A172 (cell line): ENCODE data around the gene DNAJA1. TPM values are rescaled to one million over a fixed set of nuclear protein-coding genes. Genes with fewer than 3 reads are reported as not detected.
"Not testable (repeated sequence)": the region's sequence is repeated elsewhere in the genome, so short reads cannot be mapped to it uniquely, and the experiment has no call there.

Source experiments
- DNase-seq: peaks from one replicate; pipeline ENCODE4 v3.0.0-alpha.2; 2015; ENCODE audit warnings: low spot score
- total RNA-seq: library from RNA; depleted of rRNA; stranded (reverse); fragments of >200 nt; shearing (Covaris generic); gene quantifications from 2 replicates; pipeline ENCODE4 v1.2.3, GENCODE V29; 2014; rRNA removed

The DNAJA1 gene
- 266 and 287 TPM in 2 replicates for total RNA-seq

- peak; percentile 72 for DNase-seq
Measured at GRCh38 chr9:33024966-33025571, at the start of gene DNAJA1. TSS of gene DNAJA1 (plus strand) at chr9:33025273. CDS start at chr9:33026485, 1,212 bp downstream.

DNA sequence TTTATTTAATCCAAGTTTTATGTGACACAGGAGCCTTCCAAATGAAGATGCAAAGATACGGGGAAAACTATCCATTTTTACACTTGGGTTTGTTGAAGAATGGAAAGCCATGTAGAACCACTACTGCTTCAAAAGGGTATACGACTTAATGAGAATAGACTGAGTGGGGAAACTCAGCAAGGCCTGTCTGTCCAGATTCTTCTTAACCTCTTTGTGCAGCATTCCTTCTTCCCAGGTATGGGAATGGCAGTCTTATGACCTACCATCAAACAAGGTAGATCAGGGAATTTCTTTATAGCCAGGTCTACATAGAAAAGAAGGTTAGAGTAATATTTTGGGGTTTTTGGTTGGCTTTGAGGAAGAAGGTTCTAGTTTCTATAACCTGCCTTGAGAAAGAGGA, 47.0 kb upstream of the DNAJA1 start:
- no peak for DNase-seq

DNA sequence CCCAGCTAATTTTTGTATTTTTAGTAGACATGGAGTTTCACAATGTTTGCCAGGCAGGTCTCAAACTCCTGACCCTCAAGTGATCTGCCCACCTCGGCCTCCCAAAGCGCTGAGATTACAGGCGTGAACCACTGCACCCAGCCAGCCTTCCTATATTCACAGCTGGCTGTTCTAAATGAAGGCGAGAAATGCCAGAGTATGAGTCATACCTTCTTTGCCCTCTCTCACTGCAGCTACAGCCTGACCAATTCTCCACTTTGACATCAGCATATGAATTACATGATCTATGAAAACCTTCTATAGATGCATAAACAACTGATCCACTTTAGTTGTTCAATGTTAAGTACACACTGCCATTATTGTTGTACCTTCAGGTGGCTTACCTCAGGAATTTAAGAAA, 38.1 kb upstream of the DNAJA1 start:
- peak; percentile 30 for DNase-seq

GRCh38 chr9:32989660-32990059, 35.4 kb upstream of the DNAJA1 start:
- peak; percentile 38 for DNase-seq

DNA sequence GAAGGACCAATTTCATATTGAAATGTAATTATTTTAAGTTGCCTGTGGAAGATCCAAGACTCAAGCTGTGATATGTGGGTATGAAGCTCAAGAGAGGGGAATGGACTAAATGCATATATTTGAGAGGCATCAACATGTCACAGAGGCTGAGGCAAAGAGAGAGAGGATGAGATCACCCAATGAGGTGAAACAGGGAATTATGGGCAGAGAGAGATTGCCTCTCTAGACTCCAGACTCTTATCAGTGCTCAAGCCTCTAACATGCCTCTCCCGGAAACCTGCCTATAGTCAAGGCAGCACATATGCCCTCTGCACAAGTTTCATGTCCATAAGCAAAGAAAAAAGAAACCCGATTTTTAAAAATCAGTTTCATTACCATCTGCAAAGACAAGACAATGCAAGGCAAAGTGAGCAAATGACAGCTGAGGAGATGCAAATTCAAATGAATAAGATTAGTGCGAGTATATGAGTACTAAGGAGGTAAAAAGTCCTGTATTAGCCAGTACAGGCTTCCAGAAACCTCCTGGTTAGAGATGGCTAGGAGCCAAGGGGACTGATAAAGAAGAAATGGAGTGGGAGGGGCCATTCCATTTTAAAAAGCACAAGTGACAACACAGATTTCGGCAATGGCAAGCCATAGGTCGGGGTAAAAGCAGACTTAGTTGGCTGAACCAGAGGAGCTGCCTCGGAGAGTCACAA, 33.0 kb upstream of the DNAJA1 start:
- DNase-seq, result no peak

GRCh38 chr9:32992595-32993238, 32.4 kb upstream of the DNAJA1 start:
- no peak for DNase-seq

DNA sequence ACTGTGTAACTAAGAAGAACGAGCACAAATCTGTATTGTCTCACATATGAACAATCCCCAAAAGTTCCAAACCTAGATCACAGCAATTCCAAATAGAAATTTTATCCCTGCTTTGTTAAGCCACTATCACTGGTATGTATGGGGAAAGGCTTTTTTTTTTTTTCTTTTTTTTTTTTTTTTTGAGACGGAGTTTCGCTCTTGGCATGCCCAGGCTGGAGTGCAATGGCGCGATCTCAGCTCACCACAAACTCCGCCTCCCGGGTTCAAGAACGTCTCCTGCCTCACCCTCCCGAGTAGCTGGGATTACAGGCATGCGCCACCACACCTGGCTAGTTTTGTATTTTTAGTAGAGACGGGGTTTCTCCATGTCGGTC, 24.4 kb upstream of the DNAJA1 start:
- not testable (repeated sequence) for DNase-seq

GRCh38 chr9:33005335-33005734, 19.7 kb upstream of the DNAJA1 start:
- not testable (repeated sequence) for DNase-seq

DNA sequence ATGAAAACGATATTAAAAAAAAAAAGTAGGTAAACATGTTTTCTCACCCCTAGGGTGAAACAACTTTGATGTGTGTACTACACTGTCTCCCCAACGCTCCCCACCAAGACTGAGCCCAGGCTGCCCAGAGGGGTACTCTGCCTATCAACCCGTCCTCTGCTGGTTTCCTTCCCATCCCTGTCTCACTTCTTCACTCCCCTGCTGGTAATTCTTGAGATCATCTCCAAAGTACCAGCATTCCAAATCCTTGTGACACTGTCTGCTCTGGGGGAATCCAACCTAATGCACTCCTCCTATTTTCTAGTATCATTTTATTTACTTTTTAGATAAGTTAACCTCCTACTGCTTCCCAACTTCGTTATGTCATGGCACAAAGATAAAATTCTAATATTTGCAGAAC, 17.3 kb upstream of the DNAJA1 start:
- no peak for DNase-seq

GRCh38 chr9:33011831-33012230, 13.2 kb upstream of the DNAJA1 start:
- no peak for DNase-seq

DNA sequence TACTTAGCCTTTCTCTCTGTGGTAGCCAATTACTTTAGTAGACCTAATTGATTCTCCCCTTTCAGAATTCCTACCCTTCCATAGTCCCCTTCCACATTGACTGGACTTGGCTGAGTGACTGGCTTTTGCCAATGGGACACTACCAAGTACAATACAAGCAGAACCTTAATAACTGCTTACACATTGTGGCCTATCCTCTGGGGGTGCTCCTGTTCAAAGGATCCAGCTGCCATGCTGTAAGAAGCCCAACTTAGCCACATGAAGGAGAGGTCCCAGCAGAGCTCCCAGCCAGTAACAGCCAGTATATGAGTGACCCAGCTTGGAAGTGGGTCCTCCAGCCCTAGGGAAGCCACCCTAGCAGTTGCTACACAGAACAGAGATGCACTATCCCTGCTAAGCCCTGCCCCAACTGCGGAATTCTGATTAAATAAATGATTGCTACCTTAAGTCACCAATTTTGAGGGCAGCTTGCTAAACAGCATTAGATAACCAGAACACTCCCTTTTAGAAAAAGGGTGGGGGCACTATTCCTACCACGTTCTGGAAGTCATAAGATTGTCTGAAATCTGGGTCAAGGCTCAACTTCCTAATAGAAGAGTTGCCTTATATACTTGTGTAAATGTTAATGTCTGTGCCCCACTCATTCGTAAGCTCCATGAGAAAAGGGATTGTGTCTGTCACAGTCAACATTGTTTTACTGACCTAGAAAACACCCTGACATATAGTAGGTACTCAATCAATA, 12.6 kb upstream of the DNAJA1 start:
- no peak for DNase-seq

DNA sequence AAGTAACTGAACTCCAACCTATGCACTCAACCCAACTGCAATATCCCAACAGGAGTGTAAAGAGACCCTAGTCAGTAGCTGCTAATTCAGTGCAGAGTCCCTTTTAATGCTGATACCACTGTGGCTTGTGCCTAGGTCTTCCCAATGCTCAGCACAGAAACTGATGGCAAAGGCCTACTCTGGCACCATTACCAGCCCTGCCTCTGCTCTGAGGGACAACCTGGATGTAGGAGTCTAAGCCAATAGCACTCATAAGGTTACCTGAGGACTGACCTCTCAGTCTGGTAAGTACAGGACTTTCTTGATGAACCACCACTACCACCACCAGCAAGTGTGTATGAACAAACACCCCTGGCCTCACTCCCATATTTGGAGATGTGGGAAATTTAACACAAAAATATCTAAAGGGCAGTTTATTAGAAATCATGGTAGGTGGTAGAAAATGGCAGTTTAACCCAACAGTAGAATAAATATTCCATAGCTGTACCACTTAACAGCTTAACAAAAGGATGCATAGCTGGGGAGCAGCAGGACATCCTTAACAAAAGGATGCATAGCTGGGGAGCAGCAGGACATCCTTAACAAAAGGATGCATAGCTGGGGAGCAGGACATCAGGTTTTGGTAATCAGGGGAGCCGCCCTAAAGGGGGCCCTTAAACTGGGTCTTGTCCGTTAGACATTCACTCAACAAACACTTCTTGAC, 11.0 kb upstream of the DNAJA1 start:
- no peak for DNase-seq

DNA sequence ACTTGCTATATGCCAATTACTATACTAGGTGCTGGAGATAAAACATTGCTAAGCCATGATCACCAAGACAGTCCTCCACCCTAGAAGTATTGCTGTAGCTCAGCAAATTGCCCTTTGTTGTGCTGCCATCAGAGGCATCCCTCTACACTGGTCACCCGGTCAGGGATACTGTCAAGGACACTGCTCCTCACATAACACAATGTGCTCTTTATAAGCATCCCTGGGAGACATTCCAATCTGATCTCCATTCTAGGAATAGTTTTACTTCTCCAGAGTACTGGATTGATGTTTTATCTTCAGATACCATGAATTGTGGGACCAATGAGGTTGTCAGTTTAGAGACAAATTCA, 10.4 kb upstream of the DNAJA1 start:
- no peak for DNase-seq

DNA sequence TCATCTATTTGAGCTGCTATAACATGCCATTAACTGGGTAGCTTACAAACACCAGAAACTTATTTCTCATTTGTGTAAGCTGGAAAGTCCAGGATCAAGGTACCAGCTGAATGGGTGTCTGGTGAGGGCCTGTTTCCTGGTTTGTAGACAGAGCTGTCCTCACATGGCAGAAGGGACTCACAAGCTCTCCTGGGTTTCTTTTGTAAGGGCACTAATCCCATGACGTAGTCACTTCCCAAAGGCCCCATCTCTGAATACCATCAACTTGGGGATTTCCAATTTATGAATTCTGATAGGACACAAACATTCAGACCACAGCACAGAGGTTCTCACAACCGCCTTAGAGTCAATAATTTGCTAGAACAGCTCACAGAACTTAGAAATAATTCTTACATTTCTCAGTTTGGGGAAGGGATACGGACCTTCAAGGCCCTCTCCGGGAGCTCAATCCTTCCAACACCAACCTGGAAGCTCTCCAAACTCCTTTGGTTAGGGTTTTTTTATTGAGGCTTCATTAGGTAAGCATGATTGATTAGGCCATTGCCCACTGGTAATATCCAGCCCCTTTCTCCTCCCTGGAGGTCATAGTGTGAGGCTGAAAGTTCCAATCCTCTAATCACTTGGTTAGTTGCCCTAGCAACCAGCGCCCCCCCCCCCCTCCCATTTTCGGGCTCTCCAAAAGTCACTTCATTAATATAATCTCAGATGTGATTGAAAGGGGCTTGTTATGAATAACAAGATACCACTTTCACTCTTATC, 7.6 kb upstream of the DNAJA1 start:
- DNase-seq, result no peak

DNA sequence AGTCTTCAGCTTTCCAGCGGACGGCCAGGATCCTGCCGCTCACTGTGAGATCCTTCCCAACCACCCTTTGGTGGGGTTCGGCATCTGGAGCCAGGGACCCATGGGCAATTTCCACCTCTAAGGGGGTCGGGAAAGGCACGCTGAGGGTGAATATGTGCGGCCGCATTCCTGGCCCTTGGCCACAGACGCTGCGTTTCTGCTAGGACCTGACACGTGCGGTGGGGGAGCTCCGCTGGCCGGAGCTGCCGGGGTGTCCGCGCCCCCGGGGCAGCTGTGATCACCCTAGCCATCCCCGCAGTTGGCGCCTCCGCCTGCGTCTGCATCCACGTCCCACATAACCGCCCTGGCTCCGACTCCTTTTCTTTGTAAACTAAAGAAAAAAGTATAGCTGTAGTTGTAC, 5.3 kb upstream of the DNAJA1 start:
- DNase-seq, result no peak

- DNase-seq, result no peak
Measured at GRCh38 chr9:33022303-33022702, 2.8 kb upstream of the DNAJA1 start.

GRCh38 chr9:33022755-33023154, 2.3 kb upstream of the DNAJA1 start:
- DNase-seq, result no peak

GRCh38 chr9:33023661-33024060, 1.4 kb upstream of the DNAJA1 start:
- no peak for DNase-seq

- DNase-seq, result no peak
Measured at GRCh38 chr9:33024126-33024965, 727 bp upstream of the DNAJA1 start.
